C4-2B (cell line): Measurements from ENCODE around the gene MAPRE2.

ENCODE experiments used
- CTCF ChIP-seq: fragments of 450-650 bp; conservative IDR thresholded peaks from 2 replicates; pipeline ENCODE4 v1.5.1; 2017; ENCODE audit warnings: mild to moderate bottlenecking
- ZFX ChIP-seq: fragments of 450-650 bp; IDR thresholded peaks from 2 replicates; pipeline ENCODE4 v1.6.1; 2017

GRCh38 chr18:35027206-35027605 is 14.0 kb upstream of the MAPRE2 start:
- no peak for TF ChIP-seq CTCF
- TF ChIP-seq ZFX: no peak
